GM12892 (cell line): Measurements from ENCODE around the gene ITIH3.

ENCODE experiments used
- POLR2A ChIP-seq: IDR thresholded peaks from 2 replicates; pipeline ENCODE4 v1.6.1; 2011; ENCODE audit warnings: low read depth, low read length, control low read depth
- POLR2AphosphoS5 ChIP-seq: IDR thresholded peaks from 2 replicates; pipeline ENCODE4 v1.6.1; 2011; ENCODE audit warnings: low read depth, low read length, control low read depth
- TAF1 ChIP-seq: IDR thresholded peaks from 2 replicates; pipeline ENCODE4 v1.6.1; 2011; ENCODE audit warnings: low read depth, mild to moderate bottlenecking, control low read depth, low read length, borderline replicate concordance

DNA sequence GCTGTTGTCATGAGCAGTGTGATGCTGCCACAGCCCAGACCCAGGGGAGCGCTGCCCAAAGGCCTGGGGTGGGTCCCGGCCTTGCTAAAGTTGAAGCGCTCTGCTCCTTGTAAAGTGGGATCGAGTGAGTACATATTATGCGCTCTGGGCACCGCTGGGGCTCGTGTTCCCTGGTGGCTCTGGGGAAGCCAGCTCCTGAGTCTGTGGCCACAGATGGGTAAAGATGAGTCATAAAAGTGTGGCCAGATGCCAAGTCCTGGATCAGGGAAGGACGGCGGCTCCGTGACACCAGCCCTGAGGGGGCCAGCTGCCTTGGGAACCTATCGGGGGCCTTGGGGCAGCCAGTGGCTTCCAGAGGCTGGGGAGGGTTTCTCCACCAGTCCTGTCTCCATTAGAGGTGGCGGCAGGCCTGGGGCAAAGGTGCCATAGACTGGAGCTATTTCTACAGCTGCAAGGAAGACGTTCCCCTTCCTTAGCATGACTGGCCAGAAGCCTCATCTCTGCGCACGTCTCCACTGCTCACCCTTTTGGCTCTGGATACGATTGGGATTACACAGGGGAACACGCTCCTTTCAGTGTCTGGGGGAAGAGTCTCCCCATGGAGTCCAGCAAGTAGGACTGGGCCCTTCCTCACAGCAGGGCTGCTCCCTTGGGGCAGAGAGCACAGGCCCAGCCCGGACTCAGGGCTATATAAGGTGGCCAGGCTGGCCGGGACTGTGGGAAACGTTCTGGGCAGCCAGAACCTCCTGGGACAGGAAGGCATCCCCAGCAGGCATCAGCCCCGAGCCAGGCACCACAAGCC lies 37.1 kb downstream of the ITIH3 start:
- TF ChIP-seq POLR2A (no peak), TAF1 (no peak), POLR2AphosphoS5 (no peak)
